ENCODE data around the gene CLEC18B.

GRCh38 chr16:74450236-74450635 lies 29.0 kb upstream of the CLEC18B start:
- no peak for TF ChIP-seq CTCF (conservative IDR thresholded peaks at IDR 0.05; ENCODE audit: low read depth, low read length)
- TF ChIP-seq EZH2 (IDR thresholded peaks at IDR 0.05; ENCODE audit: low read length, unreplicated experiment): no peak

Data from PC-3 (cell line).